VCaP (cell line): ENCODE measurements around the gene ADGRG3.
"Not testable (repeated sequence)": the region's sequence is repeated elsewhere in the genome, so short reads cannot be mapped to it uniquely, and the experiment has no call there.

Experiments used
- H3K27ac ChIP-seq: fragments of 450-650 bp; 2 replicates; pipeline ENCODE4 v1.5.1; 2017
- CTCF ChIP-seq: fragments of 450-650 bp; conservative IDR thresholded peaks from 2 replicates; pipeline ENCODE4 v1.5.1; 2017; ENCODE audit warnings: mild to moderate bottlenecking, moderate library complexity

Gene ADGRG3

GRCh38 chr16:57669476-57670162 lies 1.5 kb downstream of the ADGRG3 start:
- TF ChIP-seq CTCF, result no peak

GRCh38 chr16:57670196-57670595 lies 2.1 kb downstream of the ADGRG3 start:
- H3K27ac ChIP-seq, result peak overlapping the region; percentile 31; the same call in 1 of the 2 replicates
- no peak for TF ChIP-seq CTCF

More at GRCh38 chr16:57669476-57670162, 1.5 kb downstream of the ADGRG3 start:
- H3K27ac ChIP-seq, result peak overlapping the region; percentile 31; the same call in 1 of the 2 replicates

GRCh38 chr16:57671451-57671850 lies 3.3 kb downstream of the ADGRG3 start:
- H3K27ac ChIP-seq, result not testable (repeated sequence)

- H3K27ac ChIP-seq, result no peak overlapping the region
- no peak for TF ChIP-seq CTCF
Observed at GRCh38 chr16:57672416-57672815, 4.3 kb downstream of the ADGRG3 start.

- no peak overlapping the region for H3K27ac ChIP-seq
- TF ChIP-seq CTCF, result no peak
Observed at GRCh38 chr16:57672824-57673223, 4.7 kb downstream of the ADGRG3 start.

GRCh38 chr16:57675741-57676551 lies 7.8 kb downstream of the ADGRG3 start:
- no peak overlapping the region; the same call in 1 of the 2 replicates for H3K27ac ChIP-seq
- TF ChIP-seq CTCF, result no peak

GRCh38 chr16:57676553-57677085 lies 8.5 kb downstream of the ADGRG3 start:
- TF ChIP-seq CTCF, result no peak
- H3K27ac ChIP-seq, result peak overlapping the region; percentile 66
